GM23338 (cell line): ENCODE measurements around the gene SPHK1. TPM values are rescaled to one million over a fixed set of nuclear protein-coding genes. Genes with fewer than 3 reads are reported as not detected.

Source experiments
- ATAC-seq: fragments of 200-7000 bp; cut with Tn5 transposase; 3 replicates; pipeline ENCODE4 v1.9.1; 2020
- DNase-seq: peaks from one replicate; pipeline ENCODE4 v3.0.0-alpha.2; 2015; ENCODE audit warnings: low spot score
- H2AFZ ChIP-seq: fragments of 200-600 bp; sonication (generic); 2 replicates; pipeline ENCODE4 v1.8.0; 2016; ENCODE audit warnings: antibody characterized with exemption, mild to moderate bottlenecking, moderate library complexity
- H3F3A ChIP-seq: fragments of 200-600 bp; sonication (generic); replicated peaks from 2 replicates; pipeline ENCODE4 v1.8.0; 2017; ENCODE audit warnings: antibody characterized with exemption, mixed run types, low read depth
- H3K27ac ChIP-seq: fragments of 200-600 bp; sonication (generic); 2 replicates; pipeline ENCODE4 v1.6.1; 2016; ENCODE audit warnings: low read depth
- H3K27me3 ChIP-seq: fragments of 200-600 bp; sonication (generic); 2 replicates; pipeline ENCODE4 v1.8.0; 2016; ENCODE audit warnings: mild to moderate bottlenecking, mixed run types, moderate library complexity; ENCODE audit not compliant: insufficient read depth
- H3K36me3 ChIP-seq: fragments of 200-600 bp; sonication (generic); 2 replicates; pipeline ENCODE4 v1.8.0; 2016; ENCODE audit warnings: mild to moderate bottlenecking; ENCODE audit not compliant: insufficient read depth
- H3K4me1 ChIP-seq: fragments of 200-600 bp; sonication (generic); 2 replicates; pipeline ENCODE4 v1.8.0; 2016; ENCODE audit warnings: mild to moderate bottlenecking, moderate library complexity; ENCODE audit not compliant: insufficient read depth
- H3K4me2 ChIP-seq: fragments of 200-600 bp; sonication (generic); 2 replicates; pipeline ENCODE4 v1.7.1; 2017; ENCODE audit warnings: mixed run types
- H3K4me3 ChIP-seq: fragments of 200-600 bp; sonication (generic); 2 replicates; pipeline ENCODE4 v1.6.1; 2016; ENCODE audit warnings: mixed run types
- H3K79me2 ChIP-seq: fragments of 200-600 bp; sonication (generic); replicated peaks from 2 replicates; pipeline ENCODE4 v1.8.0; 2017; ENCODE audit warnings: mild to moderate bottlenecking; ENCODE audit not compliant: insufficient read depth
- H3K9me2 ChIP-seq: fragments of 200-600 bp; sonication (generic); 2 replicates; pipeline ENCODE4 v1.8.0; 2017; ENCODE audit not compliant: insufficient read depth
- H4K20me1 ChIP-seq: fragments of 200-600 bp; sonication (generic); replicated peaks from 2 replicates; pipeline ENCODE4 v1.8.0; 2017; ENCODE audit warnings: mild to moderate bottlenecking; ENCODE audit not compliant: insufficient read depth
- H3K27ac Mint-ChIP-seq: 2 replicates; pipeline ENCODE4 v1.8.0; 2020; ENCODE audit warnings: inconsistent platforms, mild to moderate bottlenecking, moderate library complexity, mixed read lengths
- H3K27me3 Mint-ChIP-seq: 3 replicates; pipeline ENCODE4 v1.8.0; 2022; ENCODE audit warnings: low read depth, mild to moderate bottlenecking, moderate library complexity, mixed read lengths, inconsistent platforms; ENCODE audit not compliant: insufficient read depth, poor library complexity
- H3K36me3 Mint-ChIP-seq: 3 replicates; pipeline ENCODE4 v1.8.0; 2021; ENCODE audit warnings: low read depth, mild to moderate bottlenecking, inconsistent platforms, moderate library complexity, mixed read lengths
- H3K4me1 Mint-ChIP-seq: 3 replicates; pipeline ENCODE4 v1.8.0; 2020; ENCODE audit warnings: mild to moderate bottlenecking, inconsistent platforms, mixed read lengths
- H3K4me3 Mint-ChIP-seq: 3 replicates; pipeline ENCODE4 v1.8.0; 2021; ENCODE audit warnings: moderate library complexity, mild to moderate bottlenecking, inconsistent platforms, mixed read lengths
- H3K9me3 Mint-ChIP-seq: 3 replicates; pipeline ENCODE4 v1.8.0; 2020; ENCODE audit warnings: moderate library complexity, mild to moderate bottlenecking, inconsistent platforms, mixed read lengths
- CREB1 ChIP-seq: fragments of 250-450 bp; sonication (Bioruptor Pico); IDR thresholded peaks from 2 replicates; pipeline ENCODE4 v1.5.0; 2020; ENCODE audit warnings: low read depth, mild to moderate bottlenecking, moderate library complexity
- CTCF ChIP-seq, 2 experiments: fragments of 200-600 bp in 1 of 2; sonication (generic) in 1 of 2; conservative IDR thresholded peaks; 2 replicates each; pipeline versions ENCODE4 v1.5.1 to v1.6.1; 2016 to 2017; ENCODE audit warnings: antibody characterized with exemption in 2 of 2, low read depth in 2 of 2, mild to moderate bottlenecking in 2 of 2, moderate library complexity in 1 of 2
- ETS1 ChIP-seq: IDR thresholded peaks from 2 replicates; pipeline ENCODE4 v1.6.1; 2016; ENCODE audit warnings: antibody characterized with exemption
- EZH2 ChIP-seq: fragments of 200-600 bp; sonication (generic); IDR thresholded peaks from one replicate; pipeline ENCODE4 v1.8.0; 2017; ENCODE audit warnings: antibody characterized with exemption, mild to moderate bottlenecking, low read depth; ENCODE audit not compliant: unreplicated experiment
- EZH2phosphoT487 ChIP-seq: fragments of 200-600 bp; sonication (generic); IDR thresholded peaks from one replicate; pipeline ENCODE4 v1.8.1; 2018; ENCODE audit warnings: antibody characterized with exemption; ENCODE audit not compliant: unreplicated experiment
- JUNB ChIP-seq: IDR thresholded peaks from one replicate; pipeline ENCODE4 v1.6.1; 2016; ENCODE audit warnings: antibody characterized with exemption; ENCODE audit not compliant: unreplicated experiment
- POLR2AphosphoS5 ChIP-seq: IDR thresholded peaks from 2 replicates; pipeline ENCODE4 v1.6.1; 2016; ENCODE audit warnings: antibody characterized with exemption, low read depth
- REST ChIP-seq: IDR thresholded peaks from one replicate; pipeline ENCODE4 v1.6.1; 2018; ENCODE audit warnings: antibody characterized with exemption; ENCODE audit not compliant: unreplicated experiment
- ZNF114 ChIP-seq: fragments of 250-450 bp; sonication (Bioruptor Pico); IDR thresholded peaks from 2 replicates; pipeline ENCODE4 v1.5.0; 2020; ENCODE audit warnings: mild to moderate bottlenecking, moderate library complexity
- ZNF331 ChIP-seq: fragments of 250-450 bp; sonication (Bioruptor Pico); IDR thresholded peaks from 2 replicates; pipeline ENCODE4 v1.5.0; 2020; ENCODE audit warnings: low read depth, mild to moderate bottlenecking, moderate library complexity
- polyA plus RNA-seq: library from polyadenylated mRNA; unstranded; fragments of >200 nt; fragmentation: Nextera tagmentation; extraction: Ambion mirVana; gene quantifications from 2 replicates; pipeline ENCODE4 v1.2.1, GENCODE V29; 2016
- total RNA-seq: library from RNA; depleted of rRNA; stranded (reverse); fragments of >200 nt; shearing (Covaris generic); gene quantifications from 2 replicates; pipeline ENCODE4 v1.2.3, GENCODE V29; 2014

SPHK1 gene
- total and polyA plus RNA-seq, 2 experiments from 2014 or later: 1.3 to 3.2 TPM

- Mint-ChIP-seq H3K4me3 (peak overlapping the region; percentile 92), H3K27me3 (peaks cover 61% of the 10 kb centered on the region), H3K4me1 (peaks cover 12% of the 10 kb centered on the region; the same call in 2 of the 3 replicates), H3K27ac (no peak overlapping the region), H3K36me3 (peaks cover 6% of the 10 kb centered on the region; the same call in 2 of the 3 replicates), H3K9me3 (no peaks in the 10 kb centered on the region; the same call in 2 of the 3 replicates)
- no peaks in the 10 kb centered on the region for H4K20me1 ChIP-seq
- no peak overlapping the region for H3K27ac ChIP-seq
- peaks cover 5% of the 10 kb centered on the region; the same call in 1 of the 2 replicates for H3F3A ChIP-seq
- H3K36me3 ChIP-seq: no peaks in the 10 kb centered on the region
- H3K4me3 ChIP-seq: peak overlapping the region; percentile 84
- ATAC-seq (peak; percentile 13), DNase-seq (peak; percentile 66)
- H3K9me2 ChIP-seq: no peaks in the 10 kb centered on the region
- H2AFZ ChIP-seq: peak overlapping the region; percentile 98
- H3K79me2 ChIP-seq: no peaks in the 10 kb centered on the region
- H3K4me2 ChIP-seq: peak overlapping the region; percentile 95
- TF ChIP-seq EZH2phosphoT487 (no peak), EZH2 (peak; percentile 71), CREB1 (CRISPR knock-in tag) (no peak), ZNF114 (no peak)
- H3K4me1 ChIP-seq: peaks cover 11% of the 10 kb centered on the region
- peaks cover 60% of the 10 kb centered on the region for H3K27me3 ChIP-seq
Observed at GRCh38 chr17:76383546-76384221, 725 bp upstream of the SPHK1 start.

GRCh38 chr17:76384987-76385891, 830 bp downstream of the SPHK1 start:
- Histone ChIP-seq H4K20me1 (no peaks in the 10 kb centered on the region), H3K27ac (no peak overlapping the region), H3K36me3 (no peaks in the 10 kb centered on the region), H2AFZ (peak overlapping the region; percentile 89), H3K4me1 (peaks cover 27% of the 10 kb centered on the region), H3K4me3 (peak overlapping the region; percentile 84), H3K27me3 (peaks cover 60% of the 10 kb centered on the region), H3K79me2 (no peaks in the 10 kb centered on the region), H3K9me2 (no peaks in the 10 kb centered on the region), H3K4me2 (peak overlapping the region; percentile 84), H3F3A (peaks cover 16% of the 10 kb centered on the region)
- Mint-ChIP-seq H3K4me3 (peak overlapping the region; percentile 58), H3K36me3 (peaks cover 13% of the 10 kb centered on the region; the same call in 2 of the 3 replicates), H3K9me3 (no peaks in the 10 kb centered on the region; the same call in 2 of the 3 replicates), H3K27ac (no peak overlapping the region), H3K27me3 (peaks cover 61% of the 10 kb centered on the region), H3K4me1 (peaks cover 27% of the 10 kb centered on the region)
- DNase-seq: peak; percentile 53
- ATAC-seq: peak; percentile 2
- TF ChIP-seq ZNF331 (CRISPR knock-in tag) (no peak), REST (no peak), POLR2AphosphoS5 (no peak), JUNB (no peak), EZH2phosphoT487 (no peak), EZH2 (no peak), ETS1 (no peak), CTCF (conservative IDR thresholded peaks at IDR 0.05; ENCODE audit: low read depth in 2 of 2) (no peak)
